ENCODE data around the gene ZNF710.
A peak's percentile ranks its signal among the peaks of the same experiment; 100 is the strongest.
"Not testable (repeated sequence)": the region's sequence is repeated elsewhere in the genome, so short reads cannot be mapped to it uniquely, and the experiment has no call there.

The ZNF710 gene

GRCh38 chr15:90062973-90063769 is 62.0 kb downstream of the ZNF710 start:
- DNase-seq, result no peak

GRCh38 chr15:90063770-90064247 is 62.7 kb downstream of the ZNF710 start:
- DNase-seq, result no peak

- no peak for DNase-seq
Measured at GRCh38 chr15:90064911-90065681, 64.0 kb downstream of the ZNF710 start.

- no peak for DNase-seq
Measured at GRCh38 chr15:90065682-90066049, 64.5 kb downstream of the ZNF710 start.

- DNase-seq, result no peak
Measured at GRCh38 chr15:90067181-90067952, 66.2 kb downstream of the ZNF710 start.

GRCh38 chr15:90067953-90068606 is 67.0 kb downstream of the ZNF710 start:
- DNase-seq, result no peak

- not testable (repeated sequence) for DNase-seq
Measured at GRCh38 chr15:90070623-90071022, 69.5 kb downstream of the ZNF710 start.

GRCh38 chr15:90071220-90071807 is 70.2 kb downstream of the ZNF710 start:
- peak; percentile 73 for DNase-seq

- no peak for DNase-seq
Measured at GRCh38 chr15:90072978-90073640, 72.0 kb downstream of the ZNF710 start.

- DNase-seq, result no peak
Measured at GRCh38 chr15:90074023-90074422, 72.9 kb downstream of the ZNF710 start.

GRCh38 chr15:90074916-90075315 is 73.8 kb downstream of the ZNF710 start:
- no peak for DNase-seq

GRCh38 chr15:90075420-90076289 is 74.5 kb downstream of the ZNF710 start:
- DNase-seq, result no peak

- no peak for DNase-seq
Measured at GRCh38 chr15:90076716-90077115, 75.6 kb downstream of the ZNF710 start.

GRCh38 chr15:90078965-90079364 is 77.8 kb downstream of the ZNF710 start:
- DNase-seq, result no peak

- DNase-seq, result no peak
Measured at GRCh38 chr15:90079619-90080457, 78.7 kb downstream of the ZNF710 start.

- no peak for DNase-seq
Measured at GRCh38 chr15:90080458-90080755, 79.3 kb downstream of the ZNF710 start.

- DNase-seq, result no peak
Measured at GRCh38 chr15:90080818-90081393, 79.8 kb downstream of the ZNF710 start.

GRCh38 chr15:90082140-90082715 is 81.1 kb downstream of the ZNF710 start:
- DNase-seq, result no peak

- DNase-seq, result no peak
Measured at GRCh38 chr15:90083419-90083818, 82.3 kb downstream of the ZNF710 start.

Measured in stimulated activated CD4-positive, alpha-beta T cell treated with anti-CD3 and anti-CD28 coated beads, Interleukin-12 subunit alpha, Interleukin-12 subunit beta, amount 100 ng/mL, for 4 hours (primary cell).